K562 (cell line): Measurements from ENCODE around the gene GABRD. TPM values are rescaled to one million over a fixed set of nuclear protein-coding genes. Genes with fewer than 3 reads are reported as not detected.

Source experiments
- ASH1L ChIP-seq: fragments of 450-650 bp; IDR thresholded peaks from 2 replicates; pipeline ENCODE4 v1.6.1; 2018; ENCODE audit warnings: borderline replicate concordance, mild to moderate bottlenecking, low read depth; ENCODE audit not compliant: partially characterized antibody
- BMI1 ChIP-seq: fragments of 150-350 bp; IDR thresholded peaks from 2 replicates; pipeline ENCODE4 v1.6.1; 2014; ENCODE audit warnings: low read length
- C11orf30 ChIP-seq: fragments of 450-650 bp; IDR thresholded peaks from 2 replicates; pipeline ENCODE4 v1.6.1; 2016; ENCODE audit warnings: low read depth, mild to moderate bottlenecking
- CBFB ChIP-seq: sonication (generic); formaldehyde crosslinking; IDR thresholded peaks from 2 replicates; pipeline ENCODE4 v1.4.0; 2020; ENCODE audit warnings: mild to moderate bottlenecking, missing genetic modification reagents
- CBX5 ChIP-seq: IDR thresholded peaks from 2 replicates; pipeline ENCODE4 v1.6.1; 2014; ENCODE audit warnings: low read depth, borderline replicate concordance
- FIP1L1 ChIP-seq: fragments of 200-400 bp; formaldehyde crosslinking; IDR thresholded peaks from 2 replicates; pipeline ENCODE4 v1.6.1; 2018; ENCODE audit warnings: mild to moderate bottlenecking, low read depth, low read length; ENCODE audit not compliant: poor library complexity, severe bottlenecking
- HNRNPH1 ChIP-seq: fragments of 200-400 bp; formaldehyde crosslinking; optimal IDR thresholded peaks from 2 replicates; pipeline ENCODE3; 2017; ENCODE audit warnings: low read depth, mild to moderate bottlenecking, low read length, moderate library complexity
- HNRNPLL ChIP-seq: fragments of 200-400 bp; formaldehyde crosslinking; IDR thresholded peaks from 2 replicates; pipeline ENCODE4 v1.6.1; 2017; ENCODE audit warnings: low read length, low read depth, mild to moderate bottlenecking; ENCODE audit not compliant: poor library complexity, severe bottlenecking
- LARP7 ChIP-seq: fragments of 450-650 bp; IDR thresholded peaks from 2 replicates; pipeline ENCODE4 v1.6.1; 2016
- LCOR ChIP-seq: sonication (generic); formaldehyde crosslinking; IDR thresholded peaks from 2 replicates; pipeline ENCODE4 v1.8.0; 2022; ENCODE audit warnings: mild to moderate bottlenecking, missing genetic modification reagents
- LEF1 ChIP-seq: fragments of 450-650 bp; IDR thresholded peaks from 2 replicates; pipeline ENCODE4 v1.6.1; 2016; ENCODE audit warnings: mild to moderate bottlenecking
- MCM2 ChIP-seq: fragments of 450-650 bp; IDR thresholded peaks from 2 replicates; pipeline ENCODE4 v1.6.1; 2017; ENCODE audit warnings: low read depth, mild to moderate bottlenecking
- NCOA2 ChIP-seq, 2 experiments: fragments of 450-650 bp; IDR thresholded peaks; 2 replicates each; pipeline ENCODE4 v1.6.1; 2018; ENCODE audit warnings: mild to moderate bottlenecking in 2 of 2, moderate library complexity in 1 of 2; ENCODE audit not compliant: partially characterized antibody in 2 of 2
- NR2C1 ChIP-seq, 2 experiments: fragments of 450-650 bp; IDR thresholded peaks; 2 replicates each; pipeline ENCODE4 v1.6.1; 2017; ENCODE audit warnings: mild to moderate bottlenecking in 2 of 2, antibody characterized with exemption in 1 of 2, inconsistent platforms in 1 of 2, missing compliant biosample characterization in 1 of 2, missing genetic modification characterization in 1 of 2
- POLR2AphosphoS5 ChIP-seq: IDR thresholded peaks from 2 replicates; pipeline ENCODE4 v1.6.1; 2011; ENCODE audit warnings: mild to moderate bottlenecking, low read depth, low read length, moderate library complexity; ENCODE audit not compliant: control insufficient read depth, insufficient read depth
- RBBP5 ChIP-seq: fragments of 200-600 bp; sonication (generic); IDR thresholded peaks from 2 replicates; pipeline ENCODE4 v1.6.1; 2012; ENCODE audit warnings: borderline replicate concordance, mild to moderate bottlenecking, low read length, control low read depth, inconsistent platforms; ENCODE audit not compliant: insufficient read depth, poor library complexity, severe bottlenecking
- SMC3 ChIP-seq: conservative IDR thresholded peaks from 2 replicates; pipeline ENCODE4 v1.6.1; 2011; ENCODE audit warnings: low read depth, low read length, improper control_type of control experiment; ENCODE audit not compliant: insufficient read depth
- SP1 ChIP-seq: sonication (generic); formaldehyde crosslinking; IDR thresholded peaks from 2 replicates; pipeline ENCODE4 v1.8.1; 2022; ENCODE audit warnings: mild to moderate bottlenecking, missing genetic modification reagents
- TRIM24 ChIP-seq, 2 experiments: fragments of 450-650 bp; IDR thresholded peaks; 2 replicates each; pipeline ENCODE4 v1.6.1; 2016
- WHSC1 ChIP-seq: IDR thresholded peaks from one replicate; pipeline ENCODE4 v1.6.1; 2012; ENCODE audit warnings: low read length, control low read depth, inconsistent platforms
- ZFP1 ChIP-seq: fragments of 450-650 bp; formaldehyde crosslinking; IDR thresholded peaks from 2 replicates; pipeline ENCODE4 v1.4.0; 2020; ENCODE audit warnings: mild to moderate bottlenecking, mixed read lengths
- ZNF121 ChIP-seq: sonication (generic); formaldehyde crosslinking; conservative IDR thresholded peaks from 2 replicates; pipeline ENCODE4 v1.8.0; 2022; ENCODE audit warnings: missing genetic modification reagents
- ZNF584 ChIP-seq: fragments of 200-800 bp; sonication (Bioruptor generic); IDR thresholded peaks from 2 replicates; pipeline ENCODE4 v1.6.1; 2016; ENCODE audit warnings: low read depth, mild to moderate bottlenecking, missing genetic modification characterization, missing compliant biosample characterization
- polyA plus RNA-seq, 8 experiments: library from polyadenylated mRNA; depleted of rRNA in 4 of 8; stranded (reverse) in 5 of 8; unstranded in 3 of 8; fragments of >200 nt; fragmentation: Nextera tagmentation in 2 of 8; fragmentation: Illumina TruSeq in 1 of 8; extraction: Ambion mirVana in 2 of 8; extraction: Trizol in 1 of 8; gene quantifications; 2 replicates each; pipeline versions ENCODE4 v1.2.1 to v1.2.3, GENCODE V29; 2011 to 2014; ENCODE audit warnings: inconsistent platforms in 1 of 8, missing spikeins in 1 of 8
- total RNA-seq, 7 experiments: library from RNA; depleted of rRNA in 6 of 7; stranded (reverse); fragments of >200 nt in 6 of 7; fragmentation: Illumina TruSeq in 2 of 7; extraction: Trizol in 2 of 7; gene quantifications; 2 replicates each; pipeline versions ENCODE4 v1.2.1 to v1.2.3, GENCODE V29; 2011 to 2021; ENCODE audit warnings: low replicate concordance in 1 of 7
- TF ChIP-seq, protein P1 (sequence below), 2 experiments: fragments of 200-800 bp in 1 of 2; sonication (Bioruptor generic) in 1 of 2; sonication (generic) in 1 of 2; formaldehyde crosslinking in 1 of 2; IDR thresholded peaks in 1 of 2; conservative IDR thresholded peaks in 1 of 2; 2 replicates each; pipeline versions ENCODE4 v1.5.0 to v1.6.1; 2016 to 2020; ENCODE audit warnings: missing compliant biosample characterization in 1 of 2, missing genetic modification characterization in 1 of 2, missing genetic modification reagents in 1 of 2
- TF ChIP-seq, protein P2 (sequence below), 2 experiments: fragments of 450-650 bp; conservative IDR thresholded peaks; 2 replicates each; pipeline ENCODE4 v1.6.1; 2017; ENCODE audit warnings: mild to moderate bottlenecking in 2 of 2, moderate library complexity in 2 of 2
- TF ChIP-seq, protein P3 (sequence below): fragments of 450-650 bp; formaldehyde crosslinking; IDR thresholded peaks from 2 replicates; pipeline ENCODE4 v1.4.0; 2022; ENCODE audit warnings: mild to moderate bottlenecking, moderate library complexity

GABRD gene
- total and polyA plus RNA-seq, 9 of the 15 experiments (the other 6 are each of a cell fraction or from before 2014, with no cell fraction given) = 0.07 TPM; not detected in 8

DNA sequence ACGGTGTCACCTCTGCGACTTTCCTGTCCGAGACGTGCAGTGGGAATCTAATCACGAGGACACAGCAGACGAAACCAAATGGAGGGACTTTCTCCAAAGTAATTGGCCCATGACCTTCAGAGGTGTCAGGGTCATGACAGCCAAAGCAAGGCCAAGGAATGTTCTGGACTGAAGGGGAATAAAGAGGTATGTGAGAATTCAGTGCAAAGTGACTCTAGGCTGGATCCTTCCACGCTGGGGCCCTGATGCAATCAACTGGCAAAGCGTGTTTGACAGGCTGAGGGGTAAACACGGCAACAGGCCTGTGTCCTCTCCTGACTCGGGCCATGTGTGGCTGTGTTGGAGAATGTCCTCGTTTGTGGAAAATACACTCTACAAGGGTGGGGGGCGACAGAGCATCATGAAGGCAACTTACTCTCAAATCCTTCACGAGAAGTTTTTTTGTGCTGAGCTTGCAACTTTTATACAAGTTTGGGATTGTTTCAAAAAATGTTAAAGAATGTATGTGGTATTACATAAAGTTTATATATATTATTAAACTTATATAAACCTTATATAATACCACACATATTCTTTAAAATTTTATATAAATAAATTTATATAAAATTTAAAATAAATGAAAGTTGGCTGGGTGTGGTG is 17.3 kb upstream of the GABRD start (continued):
- TF ChIP-seq, protein P1, sequence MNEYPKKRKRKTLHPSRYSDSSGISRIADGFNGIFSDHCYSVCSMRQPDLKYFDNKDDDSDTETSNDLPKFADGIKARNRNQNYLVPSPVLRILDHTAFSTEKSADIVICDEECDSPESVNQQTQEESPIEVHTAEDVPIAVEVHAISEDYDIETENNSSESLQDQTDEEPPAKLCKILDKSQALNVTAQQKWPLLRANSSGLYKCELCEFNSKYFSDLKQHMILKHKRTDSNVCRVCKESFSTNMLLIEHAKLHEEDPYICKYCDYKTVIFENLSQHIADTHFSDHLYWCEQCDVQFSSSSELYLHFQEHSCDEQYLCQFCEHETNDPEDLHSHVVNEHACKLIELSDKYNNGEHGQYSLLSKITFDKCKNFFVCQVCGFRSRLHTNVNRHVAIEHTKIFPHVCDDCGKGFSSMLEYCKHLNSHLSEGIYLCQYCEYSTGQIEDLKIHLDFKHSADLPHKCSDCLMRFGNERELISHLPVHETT (CRISPR knock-in tag; conservative IDR thresholded peaks at IDR 0.05 in 1 of 2, IDR thresholded peaks at IDR 0.05 in 1 of 2) = no peak
- TF ChIP-seq C11orf30 (peak; percentile 97), LEF1 (peak; percentile 41; the same call in 1 of the 2 replicates), ZNF584 (CRISPR knock-in tag) (peak; percentile 91), ZFP1 (CRISPR knock-in tag) (no peak), CBFB (CRISPR knock-in tag) (0 out of 2 replicates have a peak, but pooled peaks have one; percentile 54), MCM2 (no peak), POLR2AphosphoS5 (no peak), NR2C1 (IDR thresholded peaks at IDR 0.05) (no peak), NR2C1 (tag; IDR thresholded peaks at IDR 0.05) (peak; percentile 58), HNRNPH1 (no peak), ZNF121 (CRISPR knock-in tag) (no peak), FIP1L1 (no peak), SMC3 (no peak), TRIM24 (IDR thresholded peaks at IDR 0.05) (peak; percentile 52 to 71; a peak in 2 of 4 replicates), LCOR (CRISPR knock-in tag) (no peak), WHSC1 (no peak), SP1 (CRISPR knock-in tag) (no peak), LARP7 (no peak), CBX5 (no peak), BMI1 (no peak), ASH1L (no peak), NCOA2 (IDR thresholded peaks at IDR 0.05; ENCODE audit: partially characterized antibody in 2 of 2) (no peak), RBBP5 (no peak), HNRNPLL (no peak)
- TF ChIP-seq, protein P2, sequence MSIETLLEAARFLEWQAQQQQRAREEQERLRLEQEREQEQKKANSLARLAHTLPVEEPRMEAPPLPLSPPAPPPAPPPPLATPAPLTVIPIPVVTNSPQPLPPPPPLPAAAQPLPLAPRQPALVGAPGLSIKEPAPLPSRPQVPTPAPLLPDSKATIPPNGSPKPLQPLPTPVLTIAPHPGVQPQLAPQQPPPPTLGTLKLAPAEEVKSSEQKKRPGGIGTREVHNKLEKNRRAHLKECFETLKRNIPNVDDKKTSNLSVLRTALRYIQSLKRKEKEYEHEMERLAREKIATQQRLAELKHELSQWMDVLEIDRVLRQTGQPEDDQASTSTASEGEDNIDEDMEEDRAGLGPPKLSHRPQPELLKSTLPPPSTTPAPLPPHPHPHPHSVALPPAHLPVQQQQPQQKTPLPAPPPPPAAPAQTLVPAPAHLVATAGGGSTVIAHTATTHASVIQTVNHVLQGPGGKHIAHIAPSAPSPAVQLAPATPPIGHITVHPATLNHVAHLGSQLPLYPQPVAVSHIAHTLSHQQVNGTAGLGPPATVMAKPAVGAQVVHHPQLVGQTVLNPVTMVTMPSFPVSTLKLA (conservative IDR thresholded peaks at IDR 0.05) = no peak
- TF ChIP-seq, protein P3, sequence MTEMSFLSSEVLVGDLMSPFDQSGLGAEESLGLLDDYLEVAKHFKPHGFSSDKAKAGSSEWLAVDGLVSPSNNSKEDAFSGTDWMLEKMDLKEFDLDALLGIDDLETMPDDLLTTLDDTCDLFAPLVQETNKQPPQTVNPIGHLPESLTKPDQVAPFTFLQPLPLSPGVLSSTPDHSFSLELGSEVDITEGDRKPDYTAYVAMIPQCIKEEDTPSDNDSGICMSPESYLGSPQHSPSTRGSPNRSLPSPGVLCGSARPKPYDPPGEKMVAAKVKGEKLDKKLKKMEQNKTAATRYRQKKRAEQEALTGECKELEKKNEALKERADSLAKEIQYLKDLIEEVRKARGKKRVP (CRISPR knock-in tag) = peak; percentile 72
